Measurements from ENCODE around the gene RAB4B.

RAB4B gene

DNA sequence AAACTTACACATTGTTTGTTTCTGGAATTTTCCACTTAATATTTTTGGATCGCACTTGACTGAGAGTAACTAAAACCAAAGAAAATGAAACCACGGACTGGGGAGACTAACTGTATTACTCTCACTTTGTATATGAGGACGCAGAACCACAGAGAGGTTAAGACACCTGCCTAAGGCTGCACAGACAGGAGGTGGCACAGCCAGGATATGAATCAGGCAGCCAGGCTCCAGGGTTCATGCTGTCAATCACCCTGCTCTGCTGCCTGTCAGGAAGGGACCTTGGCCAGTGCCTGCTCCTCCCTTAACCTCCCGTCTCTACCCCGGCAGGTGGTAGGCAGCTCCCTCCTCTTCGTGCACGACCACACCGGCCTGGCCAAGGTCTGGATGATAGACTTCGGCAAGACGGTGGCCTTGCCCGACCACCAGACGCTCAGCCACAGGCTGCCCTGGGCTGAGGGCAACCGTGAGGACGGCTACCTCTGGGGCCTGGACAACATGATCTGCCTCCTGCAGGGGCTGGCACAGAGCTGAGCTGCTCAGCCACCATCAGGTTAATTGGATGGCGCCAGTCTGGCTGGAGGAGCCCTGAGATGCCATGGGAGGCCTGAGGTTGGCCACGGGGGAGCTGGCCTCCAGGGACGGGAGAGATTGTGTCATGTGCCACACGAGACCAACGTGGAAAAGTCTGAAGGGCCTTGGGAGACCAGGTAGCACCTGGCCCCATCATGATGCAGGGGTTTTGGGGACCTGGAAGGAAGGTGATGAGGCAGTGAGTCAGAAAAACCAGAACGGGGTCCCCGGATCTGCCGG is 38.8 kb upstream of the RAB4B start:
- TF ChIP-seq, protein P1, sequence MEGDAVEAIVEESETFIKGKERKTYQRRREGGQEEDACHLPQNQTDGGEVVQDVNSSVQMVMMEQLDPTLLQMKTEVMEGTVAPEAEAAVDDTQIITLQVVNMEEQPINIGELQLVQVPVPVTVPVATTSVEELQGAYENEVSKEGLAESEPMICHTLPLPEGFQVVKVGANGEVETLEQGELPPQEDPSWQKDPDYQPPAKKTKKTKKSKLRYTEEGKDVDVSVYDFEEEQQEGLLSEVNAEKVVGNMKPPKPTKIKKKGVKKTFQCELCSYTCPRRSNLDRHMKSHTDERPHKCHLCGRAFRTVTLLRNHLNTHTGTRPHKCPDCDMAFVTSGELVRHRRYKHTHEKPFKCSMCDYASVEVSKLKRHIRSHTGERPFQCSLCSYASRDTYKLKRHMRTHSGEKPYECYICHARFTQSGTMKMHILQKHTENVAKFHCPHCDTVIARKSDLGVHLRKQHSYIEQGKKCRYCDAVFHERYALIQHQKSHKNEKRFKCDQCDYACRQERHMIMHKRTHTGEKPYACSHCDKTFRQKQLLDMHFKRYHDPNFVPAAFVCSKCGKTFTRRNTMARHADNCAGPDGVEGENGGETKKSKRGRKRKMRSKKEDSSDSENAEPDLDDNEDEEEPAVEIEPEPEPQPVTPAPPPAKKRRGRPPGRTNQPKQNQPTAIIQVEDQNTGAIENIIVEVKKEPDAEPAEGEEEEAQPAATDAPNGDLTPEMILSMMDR (IDR thresholded peaks at IDR 0.05; ENCODE audit: control insufficient read depth, extremely low read depth, insufficient read depth) = no peak
- H3K4me3 ChIP-seq (ENCODE audit: low read depth, low read length) = no peak overlapping the region

DNA sequence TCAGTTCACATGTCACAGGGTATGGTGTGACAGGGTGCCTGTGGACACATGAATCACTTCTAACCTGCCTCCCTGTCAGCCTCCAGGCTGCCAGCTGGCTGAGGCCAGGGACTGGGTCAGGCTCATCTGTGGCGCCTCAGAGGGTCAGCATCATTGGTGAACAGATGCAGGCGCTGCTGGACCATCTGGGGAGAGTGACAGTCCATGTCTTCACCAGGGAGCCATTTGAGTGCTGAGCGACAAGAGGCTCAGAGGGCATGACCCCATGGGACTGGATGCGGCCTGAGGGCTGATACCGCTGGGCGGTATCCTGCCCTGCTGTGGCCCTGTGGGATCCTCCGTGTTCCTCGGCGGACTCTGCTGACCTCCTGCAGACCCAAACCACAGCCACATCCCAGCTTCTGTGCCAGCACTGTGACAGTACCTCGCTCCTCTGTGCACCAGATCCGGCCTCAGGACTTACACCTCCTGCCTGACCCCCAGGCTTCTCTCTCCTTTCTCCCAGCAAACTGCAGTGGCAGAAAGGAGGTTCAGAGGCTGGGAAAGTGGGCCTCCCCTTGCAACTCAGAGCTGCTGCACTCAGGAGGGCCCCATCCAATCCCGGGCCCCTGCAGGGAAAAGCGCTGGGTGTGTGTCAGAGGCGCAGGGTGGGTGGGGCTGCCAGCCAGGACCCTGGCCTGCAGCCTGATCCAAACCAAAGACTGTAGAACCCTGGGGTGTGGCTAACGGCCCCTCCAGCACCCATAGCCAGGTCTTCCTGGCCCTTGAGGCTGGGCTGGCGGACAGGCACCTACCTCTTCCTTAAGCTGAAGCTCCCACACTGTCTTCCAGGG is 38.0 kb upstream of the RAB4B start:
- no peak for DNase-seq (ENCODE audit: low read depth)
- H3K4me3 ChIP-seq (ENCODE audit: low read depth, low read length) = no peak overlapping the region
- TF ChIP-seq, protein P1 (IDR thresholded peaks at IDR 0.05; ENCODE audit: control insufficient read depth, extremely low read depth, insufficient read depth) = no peak

More for the DNA sequence above, 38.8 kb upstream of the RAB4B start:
- DNase-seq (ENCODE audit: low read depth) = no peak

DNA sequence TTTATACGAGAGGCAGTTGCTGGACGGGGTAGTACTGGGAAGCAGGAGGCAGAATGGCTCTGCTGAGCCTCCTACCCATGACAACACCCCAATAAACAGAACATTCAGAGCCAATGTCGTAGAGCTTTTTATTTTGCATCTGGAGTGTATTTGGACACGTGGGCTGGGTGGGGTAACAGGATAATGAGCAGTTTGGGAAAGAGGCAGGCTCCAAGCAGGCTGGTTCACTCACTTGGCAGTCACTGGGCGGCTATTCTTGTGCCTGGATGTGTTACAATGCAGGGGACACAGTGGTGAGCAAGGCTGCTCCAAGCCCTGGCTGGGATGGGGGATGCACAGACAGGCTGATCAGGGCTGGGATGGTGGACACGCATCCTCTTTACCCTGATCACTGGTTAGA is 37.3 kb upstream of the RAB4B start:
- no peak for DNase-seq (ENCODE audit: low read depth)
- no peak overlapping the region for H3K4me3 ChIP-seq (ENCODE audit: low read depth, low read length)
- TF ChIP-seq, protein P1 (IDR thresholded peaks at IDR 0.05; ENCODE audit: control insufficient read depth, extremely low read depth, insufficient read depth) = no peak

DNA sequence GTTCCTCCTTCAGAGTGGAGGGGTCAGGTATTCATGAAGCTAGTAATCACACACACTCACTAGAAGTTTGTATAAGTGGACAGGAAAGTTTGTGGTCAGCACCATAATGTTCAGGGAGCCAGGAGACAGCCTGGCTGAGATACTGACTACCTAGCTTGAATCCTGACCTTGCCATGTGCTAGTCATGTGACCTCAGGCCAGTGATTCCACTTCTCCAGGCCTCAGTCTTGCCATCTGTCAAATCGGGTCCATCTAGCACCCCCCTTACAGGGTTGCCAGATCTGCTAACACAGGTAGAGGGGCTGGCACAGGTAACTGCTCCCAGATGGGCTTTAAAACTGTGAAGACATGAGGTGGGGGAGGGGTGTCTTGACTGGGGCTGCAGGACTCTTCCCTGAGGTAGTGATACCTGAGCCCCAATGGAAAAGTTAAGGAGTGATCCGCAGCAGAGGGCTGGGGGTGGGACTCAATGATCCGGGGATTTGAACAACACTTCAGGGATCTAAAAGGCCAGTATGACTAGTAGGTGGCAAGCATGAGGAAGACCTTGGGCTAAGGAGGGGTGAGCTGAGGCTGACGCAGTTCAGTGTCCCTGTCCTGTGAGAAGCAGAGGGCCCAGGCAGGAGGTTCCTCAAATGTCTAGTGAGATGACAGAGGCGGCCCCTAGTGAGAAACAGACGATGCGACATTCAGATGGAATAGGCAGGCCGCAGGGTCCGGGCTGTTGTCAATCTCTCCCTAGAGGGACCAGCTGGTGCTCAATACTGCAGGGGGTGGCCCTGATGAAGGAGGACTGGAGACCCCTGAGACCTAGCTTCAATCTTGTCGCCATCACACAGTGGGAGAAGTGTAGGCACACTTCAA is 36.3 kb upstream of the RAB4B start:
- TF ChIP-seq, protein P1 (IDR thresholded peaks at IDR 0.05; ENCODE audit: control insufficient read depth, extremely low read depth, insufficient read depth) = no peak
- H3K4me3 ChIP-seq (ENCODE audit: low read depth, low read length) = no peak overlapping the region
- DNase-seq (ENCODE audit: low read depth) = no peak

DNA sequence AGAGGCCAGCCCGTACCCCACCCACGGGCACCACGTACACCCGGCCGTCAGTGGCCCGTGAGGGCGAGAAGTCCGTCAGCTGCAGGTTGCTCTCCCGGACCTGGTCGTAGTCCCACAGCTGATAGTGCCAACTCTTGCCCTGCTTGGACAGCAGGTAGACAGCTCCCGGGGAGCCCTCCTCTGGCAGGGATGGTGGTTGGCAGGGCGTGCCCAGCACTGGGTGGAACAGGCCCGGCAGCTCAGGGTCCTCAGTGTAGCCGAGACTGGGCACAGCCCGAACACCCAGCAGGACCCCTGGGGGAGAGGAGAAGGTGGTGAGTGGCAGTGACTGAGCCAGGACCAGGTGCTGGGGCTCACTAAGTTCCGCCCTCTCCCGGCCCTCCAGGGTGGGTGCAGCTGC is 35.6 kb upstream of the RAB4B start:
- H3K4me3 ChIP-seq (ENCODE audit: low read depth, low read length) = no peak overlapping the region
- DNase-seq (ENCODE audit: low read depth) = no peak
- TF ChIP-seq, protein P1 (IDR thresholded peaks at IDR 0.05; ENCODE audit: control insufficient read depth, extremely low read depth, insufficient read depth) = no peak

DNA sequence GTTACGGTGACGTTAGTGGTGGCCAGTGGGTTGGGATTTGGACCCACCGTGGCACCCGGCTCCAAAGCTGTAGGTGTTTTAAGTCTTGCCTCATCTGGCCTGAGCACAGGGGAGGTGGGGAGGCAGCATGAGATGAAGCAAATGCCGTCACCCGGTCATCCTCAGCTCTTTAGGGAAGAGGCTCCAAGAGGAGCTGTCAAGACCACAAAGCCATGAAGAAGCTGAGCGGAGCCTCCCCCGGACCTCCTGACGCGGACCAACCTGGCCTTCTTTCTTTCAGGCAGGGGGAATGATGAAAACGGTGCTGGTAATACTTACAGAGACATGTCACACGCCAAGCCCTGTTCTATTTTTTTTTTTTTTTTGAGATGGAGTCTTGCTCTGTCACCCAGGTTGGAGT is 35.2 kb upstream of the RAB4B start:
- no peak for DNase-seq (ENCODE audit: low read depth)
- TF ChIP-seq, protein P1 (IDR thresholded peaks at IDR 0.05; ENCODE audit: control insufficient read depth, extremely low read depth, insufficient read depth) = no peak
- H3K4me3 ChIP-seq (ENCODE audit: low read depth, low read length) = no peak overlapping the region
